ENCODE results near the gene HSPA1L. TPM values are rescaled to one million over a fixed set of nuclear protein-coding genes. Genes with fewer than 3 reads are reported as not detected.
"Not testable (repeated sequence)": the region's sequence is repeated elsewhere in the genome, so short reads cannot be mapped to it uniquely, and the experiment has no call there.

Gene HSPA1L
- polyA plus RNA-seq, 1 donor (not counting 4 experiments of a cell fraction or from before 2014, with no cell fraction given) = 0.60 TPM

DNA sequence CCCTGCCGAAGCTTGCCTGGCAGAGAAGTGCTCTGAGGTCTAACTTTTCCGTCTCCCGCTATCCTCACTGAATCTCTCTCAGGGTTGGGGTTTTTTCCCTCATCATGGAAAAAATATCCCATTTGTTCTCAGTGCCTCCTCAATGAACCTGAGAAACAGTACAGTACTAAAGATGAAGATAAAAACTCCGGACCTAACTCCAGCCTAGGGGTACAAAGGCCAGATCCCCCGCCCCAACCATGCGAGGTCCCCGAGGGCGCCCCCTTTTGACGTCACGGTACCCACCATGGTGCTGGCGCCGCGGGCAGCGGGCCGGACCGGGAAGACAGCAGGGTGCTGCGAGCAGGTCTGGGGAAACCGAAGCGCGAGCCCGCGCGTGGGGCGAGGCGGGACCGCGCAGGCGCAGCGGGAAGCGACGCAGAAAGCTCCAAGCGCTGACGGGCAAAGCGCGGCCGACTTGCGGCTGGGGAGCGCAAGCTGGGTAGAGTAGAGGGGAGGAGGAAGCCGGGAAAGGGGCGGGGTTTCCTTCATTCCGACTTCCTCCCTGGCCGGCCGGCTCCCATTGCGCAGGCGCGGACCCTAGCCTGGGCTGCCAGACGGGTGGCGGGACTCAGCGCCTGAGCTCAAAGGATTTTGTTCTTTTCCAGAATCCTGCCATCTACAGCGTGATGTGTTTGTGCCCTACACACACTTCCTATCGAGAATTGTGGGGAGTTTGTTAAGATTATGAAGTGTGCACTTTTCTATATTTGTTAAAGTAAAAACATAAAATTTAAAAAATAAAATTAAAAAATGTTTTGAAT lies 8.4 kb downstream of the HSPA1L start, which contains the start of gene LSM2:
LSM2 (minus strand) TSS at position 497 of the 803 bp plus-strand sequence; CDS start at position 288, 209 bp downstream.
- Histone ChIP-seq H3K36me3 (ENCODE audit: control insufficient read depth in 2 of 2, extremely low read depth in 1 of 2, insufficient read depth in 2 of 2, low read length in 2 of 2) (no peaks in the 10 kb centered on the region), H3K9me3 (ENCODE audit: control insufficient read depth, low read depth, low read length) (no peaks in the 10 kb centered on the region), H3K4me1 (ENCODE audit: control insufficient read depth, extremely low read depth, insufficient read depth, low read length) (peaks cover 8% of the 10 kb centered on the region), H3K4me3 (ENCODE audit: control insufficient read depth in 2 of 3, extremely low read depth in 1 of 3, insufficient read depth in 2 of 3, low read depth in 1 of 3, low read length in 3 of 3) (peak within 1 kb of the TSS; percentile 80 to 89 (median 84)), H4K20me1 (ENCODE audit: control insufficient read depth, extremely low read depth, insufficient read depth, low read length) (no peaks in the 10 kb centered on the region), H3K9ac (ENCODE audit: control insufficient read depth, extremely low read depth, insufficient read depth, low read length) (peak within 1 kb of the TSS; percentile 83), H3K27ac (ENCODE audit: control insufficient read depth, insufficient read depth, low read length) (peak within 1 kb of the TSS; percentile 70), H3K4me2 (ENCODE audit: control insufficient read depth, extremely low read depth, insufficient read depth, low read depth, low read length) (peak within 1 kb of the TSS; percentile 68), H3K9me1 (ENCODE audit: control insufficient read depth, extremely low read depth, insufficient read depth, low read length) (no peaks in the 10 kb centered on the region), H3K79me2 (ENCODE audit: control insufficient read depth, insufficient read depth, low read length) (peaks cover 6% of the 10 kb centered on the region), H2AFZ (ENCODE audit: control insufficient read depth, low read length) (peak within 1 kb of the TSS; percentile 82), H3K27me3 (ENCODE audit: control insufficient read depth, extremely low read depth, insufficient read depth, low read length) (no peaks in the 10 kb centered on the region)
- FAIRE-seq (peak; percentile 17), DNase-seq (ENCODE audit: low read depth, low spot score) (no peak)
- TF ChIP-seq, protein P1, sequence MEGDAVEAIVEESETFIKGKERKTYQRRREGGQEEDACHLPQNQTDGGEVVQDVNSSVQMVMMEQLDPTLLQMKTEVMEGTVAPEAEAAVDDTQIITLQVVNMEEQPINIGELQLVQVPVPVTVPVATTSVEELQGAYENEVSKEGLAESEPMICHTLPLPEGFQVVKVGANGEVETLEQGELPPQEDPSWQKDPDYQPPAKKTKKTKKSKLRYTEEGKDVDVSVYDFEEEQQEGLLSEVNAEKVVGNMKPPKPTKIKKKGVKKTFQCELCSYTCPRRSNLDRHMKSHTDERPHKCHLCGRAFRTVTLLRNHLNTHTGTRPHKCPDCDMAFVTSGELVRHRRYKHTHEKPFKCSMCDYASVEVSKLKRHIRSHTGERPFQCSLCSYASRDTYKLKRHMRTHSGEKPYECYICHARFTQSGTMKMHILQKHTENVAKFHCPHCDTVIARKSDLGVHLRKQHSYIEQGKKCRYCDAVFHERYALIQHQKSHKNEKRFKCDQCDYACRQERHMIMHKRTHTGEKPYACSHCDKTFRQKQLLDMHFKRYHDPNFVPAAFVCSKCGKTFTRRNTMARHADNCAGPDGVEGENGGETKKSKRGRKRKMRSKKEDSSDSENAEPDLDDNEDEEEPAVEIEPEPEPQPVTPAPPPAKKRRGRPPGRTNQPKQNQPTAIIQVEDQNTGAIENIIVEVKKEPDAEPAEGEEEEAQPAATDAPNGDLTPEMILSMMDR (optimal IDR thresholded peaks at IDR 0.05 in 1 of 3, IDR thresholded peaks at IDR 0.05 in 1 of 3, conservative IDR thresholded peaks at IDR 0.05 in 1 of 3; ENCODE audit: extremely low read depth in 1 of 3, insufficient read depth in 2 of 3, low read length in 3 of 3) = peak in 1 of 3 experiments; percentile 43
- TF ChIP-seq EZH2 (IDR thresholded peaks at IDR 0.05; ENCODE audit: low read length) = no peak
- dilution Hi-C loops (cut with MboI; ENCODE audit: extremely low pct_ligation_motif_present, low sequenced_read_pairs) = no loop called here

DNA sequence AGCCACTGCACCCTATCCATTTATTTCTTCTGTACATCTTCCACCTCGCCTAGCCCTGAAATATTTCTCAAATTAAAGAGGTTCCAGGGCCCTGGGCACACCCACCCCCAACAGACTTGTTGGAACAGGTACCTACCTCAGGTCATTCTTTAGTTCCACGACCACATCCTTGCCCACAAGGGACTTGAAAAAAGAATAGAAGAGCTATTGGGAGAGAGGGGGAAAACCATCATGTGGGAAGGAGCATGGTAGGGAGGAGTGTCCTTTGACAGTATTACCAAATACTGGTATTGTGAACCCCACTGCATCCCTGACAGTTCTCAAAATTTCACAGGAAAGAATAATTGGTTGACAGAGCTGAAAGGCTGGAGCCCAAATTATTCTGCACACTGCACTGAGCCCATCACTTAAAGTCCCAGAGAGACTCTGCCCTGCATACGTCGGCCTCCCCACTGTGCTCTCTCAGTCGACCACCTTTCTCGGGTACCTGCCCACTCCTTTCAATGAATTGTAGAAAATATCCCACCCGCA lies 9.1 kb downstream of the HSPA1L start:
- DNase-seq (ENCODE audit: low read depth, low spot score) (no peak), FAIRE-seq (peak; percentile 51)
- Histone ChIP-seq H4K20me1 (ENCODE audit: control insufficient read depth, extremely low read depth, insufficient read depth, low read length) (no peaks in the 10 kb centered on the region), H3K79me2 (ENCODE audit: control insufficient read depth, insufficient read depth, low read length) (peaks cover 6% of the 10 kb centered on the region), H3K36me3 (ENCODE audit: control insufficient read depth in 2 of 2, extremely low read depth in 1 of 2, insufficient read depth in 2 of 2, low read length in 2 of 2) (no peaks in the 10 kb centered on the region), H2AFZ (ENCODE audit: control insufficient read depth, low read length) (peak overlapping the region; percentile 82), H3K9me1 (ENCODE audit: control insufficient read depth, extremely low read depth, insufficient read depth, low read length) (no peaks in the 10 kb centered on the region), H3K9ac (ENCODE audit: control insufficient read depth, extremely low read depth, insufficient read depth, low read length) (peak overlapping the region; percentile 83), H3K9me3 (ENCODE audit: control insufficient read depth, low read depth, low read length) (no peaks in the 10 kb centered on the region), H3K4me1 (ENCODE audit: control insufficient read depth, extremely low read depth, insufficient read depth, low read length) (peaks cover 8% of the 10 kb centered on the region), H3K27me3 (ENCODE audit: control insufficient read depth, extremely low read depth, insufficient read depth, low read length) (no peaks in the 10 kb centered on the region), H3K4me2 (ENCODE audit: control insufficient read depth, extremely low read depth, insufficient read depth, low read depth, low read length) (peak overlapping the region; percentile 68), H3K4me3 (ENCODE audit: control insufficient read depth in 2 of 3, extremely low read depth in 1 of 3, insufficient read depth in 2 of 3, low read depth in 1 of 3, low read length in 3 of 3) (peak overlapping the region; percentile 80 to 89 (median 84)), H3K27ac (ENCODE audit: control insufficient read depth, insufficient read depth, low read length) (peak overlapping the region; percentile 70)
- dilution Hi-C loops (cut with MboI; ENCODE audit: extremely low pct_ligation_motif_present, low sequenced_read_pairs) = no loop called here
- TF ChIP-seq, protein P1 (optimal IDR thresholded peaks at IDR 0.05 in 1 of 3, IDR thresholded peaks at IDR 0.05 in 1 of 3, conservative IDR thresholded peaks at IDR 0.05 in 1 of 3; ENCODE audit: extremely low read depth in 1 of 3, insufficient read depth in 2 of 3, low read length in 3 of 3) = no peak
- TF ChIP-seq EZH2 (IDR thresholded peaks at IDR 0.05; ENCODE audit: low read length) = no peak

DNA sequence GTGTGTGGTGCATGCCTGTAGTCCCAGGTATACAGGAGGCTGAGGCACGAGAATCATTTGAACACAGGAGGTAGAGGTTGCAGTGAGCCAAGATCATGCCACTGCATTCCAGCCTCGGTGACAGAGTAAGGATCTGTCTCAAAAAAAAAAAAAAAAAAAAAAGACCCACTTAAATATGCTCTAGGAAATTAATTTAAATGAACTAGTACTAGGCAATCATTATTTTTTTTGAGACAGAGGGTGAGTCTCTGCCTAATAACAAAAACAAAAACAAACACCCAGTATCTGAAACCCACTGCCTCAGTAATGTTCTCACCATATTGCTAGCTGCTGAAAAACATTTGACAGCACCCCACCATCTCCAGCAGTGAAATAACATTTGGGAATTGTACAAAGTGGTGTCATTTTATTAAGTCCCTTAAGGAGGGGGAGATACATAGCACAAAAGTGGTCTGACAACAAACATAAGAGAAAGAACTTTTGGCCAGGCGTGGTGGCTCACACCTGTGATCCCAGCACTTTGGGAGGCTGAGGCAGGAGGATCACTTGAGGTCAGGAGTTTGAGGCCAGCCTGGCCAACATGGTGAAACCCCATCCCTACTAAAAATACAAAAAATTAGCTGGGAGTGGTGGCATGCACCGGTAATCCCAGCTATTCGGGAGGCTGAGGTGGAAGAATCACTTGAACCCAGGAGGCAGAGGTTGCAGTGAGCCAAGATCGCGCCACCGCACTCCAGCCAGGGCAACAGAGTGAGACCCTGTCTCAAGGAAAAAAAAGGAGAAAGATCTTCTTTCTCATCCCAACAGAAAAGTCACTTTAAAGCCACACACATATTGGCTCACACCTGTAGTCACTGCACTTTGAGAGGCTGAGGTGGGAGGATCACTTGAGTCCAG lies 13.8 kb downstream of the HSPA1L start:
- H3K36me3 ChIP-seq (ENCODE audit: control insufficient read depth in 2 of 2, extremely low read depth in 1 of 2, insufficient read depth in 2 of 2, low read length in 2 of 2); H2AFZ ChIP-seq (ENCODE audit: control insufficient read depth, low read length); H3K27ac ChIP-seq (ENCODE audit: control insufficient read depth, insufficient read depth, low read length); H3K27me3 ChIP-seq (ENCODE audit: control insufficient read depth, extremely low read depth, insufficient read depth, low read length); dilution Hi-C loops (cut with MboI; ENCODE audit: extremely low pct_ligation_motif_present, low sequenced_read_pairs); H3K9me3 ChIP-seq (ENCODE audit: control insufficient read depth, low read depth, low read length); H3K4me3 ChIP-seq (ENCODE audit: control insufficient read depth in 2 of 3, extremely low read depth in 1 of 3, insufficient read depth in 2 of 3, low read depth in 1 of 3, low read length in 3 of 3); H3K4me2 ChIP-seq (ENCODE audit: control insufficient read depth, extremely low read depth, insufficient read depth, low read depth, low read length); H4K20me1 ChIP-seq (ENCODE audit: control insufficient read depth, extremely low read depth, insufficient read depth, low read length); H3K9ac ChIP-seq (ENCODE audit: control insufficient read depth, extremely low read depth, insufficient read depth, low read length); H3K79me2 ChIP-seq (ENCODE audit: control insufficient read depth, insufficient read depth, low read length); H3K9me1 ChIP-seq (ENCODE audit: control insufficient read depth, extremely low read depth, insufficient read depth, low read length); FAIRE-seq; DNase-seq (ENCODE audit: low read depth, low spot score): not testable (repeated sequence)
- H3K4me1 ChIP-seq (ENCODE audit: control insufficient read depth, extremely low read depth, insufficient read depth, low read length) = peaks cover 19% of the 10 kb centered on the region
